H54 (cell line): Measurements from ENCODE around the gene ACTL6A.
"Not testable (repeated sequence)": the region's sequence is repeated elsewhere in the genome, so short reads cannot be mapped to it uniquely, and the experiment has no call there.

Experiments used
- DNase-seq: peaks from one replicate; pipeline ENCODE4 v3.0.0; 2011; ENCODE audit warnings: low spot score, mixed read lengths; ENCODE audit not compliant: insufficient read length
- FAIRE-seq: peaks from 3 replicates; lab custom pipeline; 2011; peaks lifted over from hg19 to GRCh38; lab: Jason Lieb, UNC
- POLR2A ChIP-seq: IDR thresholded peaks from 2 replicates; pipeline ENCODE4 v1.6.1; 2011; ENCODE audit warnings: low read depth, mild to moderate bottlenecking, low read length

Gene ACTL6A

DNA sequence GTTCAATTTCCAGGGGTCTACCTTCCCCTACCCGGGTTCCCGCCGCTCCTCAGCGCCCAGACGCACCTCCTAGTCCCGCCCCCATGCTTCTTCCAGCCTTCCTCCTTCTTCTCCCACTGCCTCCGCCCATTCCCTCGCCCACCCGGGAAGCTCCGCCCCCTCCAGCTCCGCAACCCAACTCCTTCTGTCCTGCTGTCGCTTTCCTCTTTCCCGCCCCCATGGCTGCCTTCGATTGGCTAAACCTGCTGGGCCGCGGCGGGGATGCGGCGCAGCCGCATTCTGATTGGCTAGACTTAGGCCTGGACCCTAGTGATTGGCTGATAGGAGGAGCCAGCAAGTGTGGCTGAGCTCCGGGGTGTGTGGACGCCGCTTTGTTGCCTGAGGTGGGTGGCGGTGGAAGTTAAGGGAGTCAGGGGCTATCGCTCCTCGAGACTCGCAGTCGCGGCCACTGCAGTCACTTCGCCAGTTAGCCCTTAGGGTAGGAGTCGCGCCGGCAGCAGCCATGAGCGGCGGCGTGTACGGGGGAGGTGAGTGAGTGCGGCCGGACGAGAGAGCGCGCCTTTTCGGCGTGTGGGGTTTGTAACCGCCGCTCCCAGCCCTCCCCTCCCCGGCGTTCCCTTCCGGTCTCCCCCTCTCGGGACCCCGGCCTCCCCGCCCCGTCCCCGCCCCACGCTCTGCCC, at the start of gene ACTL6A:
ACTL6A (plus strand) TSS at position 336 of the 680 bp plus-strand sequence; CDS start at position 503, 167 bp downstream.
- peak; percentile 90 for TF ChIP-seq POLR2A
- DNase-seq: peak; percentile 97
- peak; percentile 100 for FAIRE-seq

- FAIRE-seq (no peak), DNase-seq (no peak)
- TF ChIP-seq POLR2A: no peak
These were observed 48.9 kb upstream of the ACTL6A start for GRCh38 chr3:179513862-179514261.

GRCh38 chr3:179516461-179517251, 46.1 kb upstream of the ACTL6A start:
- not testable (repeated sequence) for FAIRE-seq

DNA sequence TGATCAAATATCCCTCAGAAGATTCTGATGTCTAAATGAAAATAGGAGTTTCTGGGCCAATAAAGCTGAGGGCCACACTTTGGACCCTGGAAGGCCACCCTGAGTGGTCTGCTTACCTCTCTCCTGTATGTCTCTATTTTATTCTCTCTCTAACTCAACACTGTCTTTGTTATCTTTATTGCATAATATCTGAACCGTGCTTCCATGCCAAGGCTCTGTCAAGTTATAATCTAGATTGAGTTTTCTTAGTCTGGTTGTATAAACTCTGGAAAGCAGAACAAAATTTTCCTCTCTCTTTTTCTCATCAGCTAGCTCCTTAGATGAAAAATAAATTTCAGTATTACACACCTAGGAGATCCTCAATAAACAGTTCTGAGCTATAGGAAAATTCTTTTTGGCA, 36.2 kb upstream of the ACTL6A start:
- FAIRE-seq (no peak), DNase-seq (no peak)
- TF ChIP-seq POLR2A: no peak

More at GRCh38 chr3:179516461-179517251, 46.1 kb upstream of the ACTL6A start:
- DNase-seq: not testable (repeated sequence)

GRCh38 chr3:179526989-179527391, 35.7 kb upstream of the ACTL6A start:
- no peak for TF ChIP-seq POLR2A
- DNase-seq (peak; percentile 58), FAIRE-seq (peak; percentile 94)

GRCh38 chr3:179528772-179529171, 34.0 kb upstream of the ACTL6A start:
- FAIRE-seq: peak; percentile 85
- TF ChIP-seq POLR2A: no peak
- peak; percentile 28 for DNase-seq

DNA sequence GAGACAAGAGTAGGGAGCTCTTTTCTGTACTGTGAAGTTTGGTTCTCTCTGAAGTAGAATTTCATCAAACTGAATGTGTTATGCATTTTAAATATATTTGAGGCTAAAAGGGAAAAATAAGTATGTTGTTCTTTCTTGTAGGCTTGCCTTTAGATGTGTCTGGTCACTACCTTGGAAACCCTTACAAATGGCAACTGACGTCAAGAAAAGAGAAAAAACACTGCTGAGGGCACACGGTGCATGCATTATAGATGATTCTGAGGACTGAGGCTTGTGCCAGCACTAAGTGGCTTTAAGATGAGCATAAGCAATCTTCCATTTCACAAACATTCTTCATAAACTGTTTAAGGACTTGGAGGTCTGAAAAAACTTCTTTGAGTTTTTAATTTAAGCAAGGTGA, 31.1 kb upstream of the ACTL6A start:
- TF ChIP-seq POLR2A: no peak
- FAIRE-seq (no peak), DNase-seq (no peak)

DNA sequence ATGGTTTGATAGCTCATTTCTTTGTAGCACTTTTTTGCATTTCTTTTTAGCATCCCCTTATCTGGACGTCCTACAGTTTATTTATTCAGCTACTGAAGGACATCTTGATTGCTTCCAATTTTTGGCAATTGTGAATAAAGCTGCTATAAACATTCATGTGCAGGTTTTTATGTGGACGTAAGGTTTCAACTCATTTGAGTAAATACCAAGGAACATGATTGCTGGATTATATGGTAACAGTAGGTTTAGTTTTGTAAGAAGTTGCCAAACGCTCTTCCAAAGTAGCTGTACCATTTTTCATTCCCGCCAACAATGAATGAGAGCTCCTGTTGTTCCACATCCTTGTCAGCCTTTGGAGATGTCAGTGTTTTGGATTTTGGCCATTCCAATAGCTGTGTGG, 29.5 kb upstream of the ACTL6A start:
- FAIRE-seq (no peak), DNase-seq (no peak)
- TF ChIP-seq POLR2A: no peak

GRCh38 chr3:179536256-179536655, 26.5 kb upstream of the ACTL6A start:
- DNase-seq (no peak), FAIRE-seq (no peak)
- no peak for TF ChIP-seq POLR2A

DNA sequence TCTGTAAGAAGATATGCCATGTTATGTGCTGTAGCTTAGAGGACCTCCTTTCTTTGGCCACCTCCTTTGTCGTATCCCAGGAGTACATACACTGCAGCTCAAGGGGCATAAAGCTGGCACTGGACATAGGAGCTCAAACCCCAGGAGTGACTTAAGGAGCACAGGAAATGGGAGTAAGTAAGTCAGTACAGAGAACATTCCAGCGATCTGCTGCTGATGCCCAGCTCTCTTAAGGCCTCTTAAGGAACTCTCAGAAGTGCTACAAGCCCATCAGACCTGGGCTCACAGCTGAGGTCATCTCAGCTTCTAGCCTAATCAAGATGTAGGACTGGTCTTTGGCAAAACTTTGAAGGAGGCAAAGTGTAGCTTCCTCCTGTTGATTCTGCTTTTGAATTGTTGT, 21.6 kb upstream of the ACTL6A start:
- TF ChIP-seq POLR2A: no peak
- no peak for FAIRE-seq
- no peak for DNase-seq

DNA sequence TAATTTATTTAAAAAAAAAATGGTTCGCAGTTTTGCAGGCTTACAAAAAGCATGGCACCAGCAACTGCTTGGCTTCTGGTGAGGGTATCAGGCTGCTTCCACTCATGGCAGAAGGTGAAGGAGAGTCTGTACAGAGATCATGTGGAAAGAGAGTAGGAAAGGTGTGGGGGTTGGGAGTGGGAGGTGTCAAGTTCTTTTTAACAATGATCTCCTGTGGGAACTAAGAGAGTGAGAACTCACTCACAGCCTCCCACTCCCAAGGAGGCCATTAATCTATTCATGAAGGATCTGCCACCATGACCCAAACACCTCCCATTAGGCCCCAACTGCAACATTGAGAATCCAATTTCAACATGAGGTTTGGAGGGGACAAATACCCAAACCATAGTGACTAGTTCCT, 21.1 kb upstream of the ACTL6A start:
- no peak for TF ChIP-seq POLR2A
- DNase-seq: no peak

DNA sequence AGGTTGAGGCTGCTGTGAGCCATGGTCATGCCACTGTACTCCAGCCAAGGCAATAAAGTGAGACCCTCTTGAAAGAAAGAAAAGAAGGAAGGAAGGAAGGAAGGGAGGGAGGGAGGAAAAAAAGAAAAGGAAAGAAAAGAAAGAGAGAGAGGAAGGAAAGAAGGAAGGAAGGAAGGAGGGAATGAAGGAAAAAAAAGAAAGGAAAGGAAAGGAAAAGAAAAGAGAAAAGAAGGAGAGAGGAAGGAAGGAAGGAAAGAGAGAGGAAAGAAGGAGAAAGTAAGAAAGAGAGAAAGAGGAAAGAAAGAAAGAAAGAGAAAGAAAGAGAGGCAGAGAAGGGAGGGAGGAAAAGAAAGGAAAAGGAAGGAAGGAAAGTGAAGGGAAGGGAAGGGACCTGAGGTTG, 20.4 kb upstream of the ACTL6A start:
- DNase-seq (no peak), FAIRE-seq (no peak)
- TF ChIP-seq POLR2A: no peak

More for the DNA sequence above, 21.1 kb upstream of the ACTL6A start:
- FAIRE-seq: no peak

GRCh38 chr3:179544981-179545645, 17.6 kb upstream of the ACTL6A start:
- FAIRE-seq (peak; percentile 70), DNase-seq (no peak)
- no peak for TF ChIP-seq POLR2A

DNA sequence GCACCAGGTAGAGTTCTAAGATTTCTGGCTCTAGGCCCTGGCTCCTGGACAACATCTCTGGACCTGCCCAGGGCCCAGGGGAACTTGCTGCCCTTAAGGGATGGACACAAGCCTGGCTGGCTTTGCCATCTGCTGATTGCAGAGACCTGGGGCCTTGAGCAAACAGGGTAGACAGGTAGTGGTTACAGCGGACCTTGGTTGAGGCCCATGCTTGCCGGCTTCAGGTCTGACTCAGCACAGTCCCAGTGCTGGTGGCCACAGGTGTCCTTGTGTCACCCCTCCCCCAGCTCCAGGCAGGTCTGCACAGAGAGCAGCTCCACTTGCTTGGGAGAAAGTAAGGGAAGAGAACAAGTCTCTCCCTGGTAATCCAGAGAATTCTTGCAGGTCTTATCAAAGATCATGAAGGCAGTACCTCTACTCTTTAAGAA, 15.9 kb upstream of the ACTL6A start:
- FAIRE-seq: no peak
- no peak for DNase-seq
- TF ChIP-seq POLR2A: no peak
